GM12878 (cell line): ENCODE measurements around the gene MAP1LC3B. TPM values are rescaled to one million over a fixed set of nuclear protein-coding genes. Genes with fewer than 3 reads are reported as not detected.

Source experiments
- CTCF ChIP-seq, 3 experiments: IDR thresholded peaks in 2 of 3; conservative IDR thresholded peaks in 1 of 3; 2 replicates each; pipeline ENCODE4 v1.5.1; 2011; ENCODE audit warnings: low read depth in 3 of 3, low read length in 3 of 3, mild to moderate bottlenecking in 3 of 3, control low read depth in 2 of 3, moderate library complexity in 2 of 3, inconsistent platforms in 1 of 3, mixed read lengths in 1 of 3; ENCODE audit not compliant: control insufficient read depth in 2 of 3, insufficient read depth in 1 of 3; ENCODE audit errors: extremely low read depth in 1 of 3
- E2F4 ChIP-seq: IDR thresholded peaks from 2 replicates; pipeline ENCODE4 v1.6.1; 2012; ENCODE audit warnings: low read depth, low read length, improper control_type of control experiment
- IRF5 ChIP-seq: fragments of 450-650 bp; IDR thresholded peaks from 2 replicates; pipeline ENCODE4 v1.6.1; 2017; ENCODE audit warnings: borderline replicate concordance
- NBN ChIP-seq: fragments of 450-650 bp; IDR thresholded peaks from 2 replicates; pipeline ENCODE4 v1.6.1; 2016
- NFIC ChIP-seq: IDR thresholded peaks from 2 replicates; pipeline ENCODE4 v1.6.1; 2012; ENCODE audit warnings: low read depth, mild to moderate bottlenecking, inconsistent platforms, low read length, moderate library complexity
- PAX5 ChIP-seq: IDR thresholded peaks from 2 replicates; pipeline ENCODE4 v1.6.1; 2011; ENCODE audit warnings: low read depth, low read length, borderline replicate concordance
- PKNOX1 ChIP-seq: fragments of 450-650 bp; IDR thresholded peaks from 2 replicates; pipeline ENCODE4 v1.6.1; 2016; ENCODE audit warnings: mild to moderate bottlenecking
- SP1 ChIP-seq: IDR thresholded peaks from one replicate; pipeline ENCODE4 v1.6.1; 2011; ENCODE audit warnings: low read depth, low read length
- TCF7 ChIP-seq: IDR thresholded peaks from 2 replicates; pipeline ENCODE4 v1.6.1; 2014; ENCODE audit warnings: antibody characterized with exemption, borderline replicate concordance
- YBX1 ChIP-seq: fragments of 450-650 bp; IDR thresholded peaks from 2 replicates; pipeline ENCODE4 v1.6.1; 2016; ENCODE audit warnings: antibody characterized with exemption
- ZBTB11 ChIP-seq: fragments of 450-650 bp; formaldehyde crosslinking; IDR thresholded peaks from 2 replicates; pipeline ENCODE4 v1.5.0; 2022; ENCODE audit warnings: mild to moderate bottlenecking, missing genetic modification characterization
- ZBTB33 ChIP-seq: fragments of 450-650 bp; IDR thresholded peaks from 2 replicates; pipeline ENCODE4 v1.6.1; 2017; ENCODE audit warnings: mild to moderate bottlenecking
- ZBTB40 ChIP-seq: fragments of 450-650 bp; IDR thresholded peaks from 2 replicates; pipeline ENCODE4 v1.6.1; 2016; ENCODE audit warnings: mild to moderate bottlenecking, moderate library complexity, borderline replicate concordance
- polyA plus RNA-seq, 11 experiments: library from polyadenylated mRNA; depleted of rRNA in 4 of 11; unstranded in 6 of 11; stranded (reverse) in 5 of 11; fragments of >200 nt; fragmentation: Nextera tagmentation in 4 of 11; fragmentation: Illumina TruSeq in 1 of 11; extraction: Ambion mirVana in 4 of 11; extraction: Trizol in 1 of 11; gene quantifications; 1 replicate in 1 of 11; 2 replicates in 10 of 11; pipeline versions ENCODE4 v1.2.1 to v1.2.3, GENCODE V29; 2011 to 2016; ENCODE audit warnings: inconsistent platforms in 2 of 11, missing spikeins in 2 of 11, low read depth in 1 of 11
- total RNA-seq, 4 experiments: library from RNA; depleted of rRNA in 3 of 4; stranded (reverse); fragments of >200 nt in 3 of 4; fragmentation: Illumina TruSeq in 1 of 4; extraction: Trizol in 1 of 4; gene quantifications; 2 replicates each; pipeline versions ENCODE4 v1.2.1 to v1.2.3, GENCODE V29; 2013 to 2021

MAP1LC3B gene
- total and polyA plus RNA-seq, 10 of the 15 experiments (the other 5 are each of a cell fraction or from before 2014, with no cell fraction given): 6.1 to 42.8 (median 13.7) TPM

- TF ChIP-seq E2F4 (no peak), ZBTB33 (no peak), PKNOX1 (no peak), NFIC (no peak), ZBTB40 (no peak; the same call in 1 of the 2 replicates), NBN (no peak), TCF7 (no peak; the same call in 1 of the 2 replicates), YBX1 (no peak), ZBTB11 (CRISPR knock-in tag) (no peak), SP1 (no peak), CTCF (IDR thresholded peaks at IDR 0.05 in 2 of 3, conservative IDR thresholded peaks at IDR 0.05 in 1 of 3; ENCODE audit: control insufficient read depth in 2 of 3, extremely low read depth in 1 of 3, insufficient read depth in 1 of 3, low read depth in 3 of 3, low read length in 3 of 3) (peak in 2 of 3 experiments; percentile 5 to 7; a peak in 1 of 6 replicates), IRF5 (no peak), PAX5 (no peak)
These were observed 7.8 kb upstream of the MAP1LC3B start (continued) for GRCh38 chr16:87384162-87384874.
